ENCODE results near the gene BLOC1S5.
A peak's percentile ranks its signal among the peaks of the same experiment; 100 is the strongest.
"Not testable (repeated sequence)": the region's sequence is repeated elsewhere in the genome, so short reads cannot be mapped to it uniquely, and the experiment has no call there.

Gene BLOC1S5

DNA sequence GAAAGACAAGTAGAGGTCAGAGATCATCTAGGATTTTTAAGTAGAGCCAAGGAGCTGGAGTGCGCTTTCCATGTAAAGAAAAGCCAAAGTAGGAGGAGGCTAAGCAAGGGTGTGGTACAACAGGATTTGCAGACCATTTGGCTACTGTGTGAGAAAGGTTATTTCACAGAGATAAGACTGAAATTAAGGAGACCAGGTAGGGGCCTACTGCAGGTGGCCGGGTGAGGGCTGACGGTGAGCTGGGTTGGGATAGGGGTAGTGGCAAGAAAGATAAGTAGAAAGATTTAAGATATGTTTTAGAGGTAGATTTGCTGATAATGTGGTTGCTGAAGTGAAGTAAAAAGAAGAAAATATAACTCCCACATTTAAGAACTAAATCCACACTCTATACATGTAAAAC lies 3.8 kb downstream of the BLOC1S5 start:
- TF ChIP-seq, protein P1, sequence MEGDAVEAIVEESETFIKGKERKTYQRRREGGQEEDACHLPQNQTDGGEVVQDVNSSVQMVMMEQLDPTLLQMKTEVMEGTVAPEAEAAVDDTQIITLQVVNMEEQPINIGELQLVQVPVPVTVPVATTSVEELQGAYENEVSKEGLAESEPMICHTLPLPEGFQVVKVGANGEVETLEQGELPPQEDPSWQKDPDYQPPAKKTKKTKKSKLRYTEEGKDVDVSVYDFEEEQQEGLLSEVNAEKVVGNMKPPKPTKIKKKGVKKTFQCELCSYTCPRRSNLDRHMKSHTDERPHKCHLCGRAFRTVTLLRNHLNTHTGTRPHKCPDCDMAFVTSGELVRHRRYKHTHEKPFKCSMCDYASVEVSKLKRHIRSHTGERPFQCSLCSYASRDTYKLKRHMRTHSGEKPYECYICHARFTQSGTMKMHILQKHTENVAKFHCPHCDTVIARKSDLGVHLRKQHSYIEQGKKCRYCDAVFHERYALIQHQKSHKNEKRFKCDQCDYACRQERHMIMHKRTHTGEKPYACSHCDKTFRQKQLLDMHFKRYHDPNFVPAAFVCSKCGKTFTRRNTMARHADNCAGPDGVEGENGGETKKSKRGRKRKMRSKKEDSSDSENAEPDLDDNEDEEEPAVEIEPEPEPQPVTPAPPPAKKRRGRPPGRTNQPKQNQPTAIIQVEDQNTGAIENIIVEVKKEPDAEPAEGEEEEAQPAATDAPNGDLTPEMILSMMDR (IDR thresholded peaks at IDR 0.05; ENCODE audit: extremely low read depth, missing control alignments) = no peak

DNA sequence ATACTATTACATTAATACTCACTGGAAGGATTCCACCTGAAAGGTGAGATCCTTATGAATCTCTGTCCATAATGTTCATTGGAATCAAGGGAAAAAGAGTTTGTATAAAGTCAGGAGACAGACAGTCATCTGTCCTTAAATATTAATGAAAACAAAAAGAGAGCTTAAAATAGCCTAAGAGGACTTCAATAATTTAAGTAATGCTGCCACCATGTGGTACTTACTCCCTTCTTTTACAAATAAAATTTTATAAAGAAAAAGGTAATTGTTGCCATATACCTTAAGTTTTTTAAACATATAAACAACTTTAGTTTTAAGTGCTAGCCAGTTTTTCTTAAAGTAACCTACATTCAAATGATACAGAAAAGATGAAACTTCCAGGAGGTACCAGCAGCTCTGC lies 5.1 kb downstream of the BLOC1S5 start:
- peak; percentile 17 for DNase-seq (ENCODE audit: low spot score)
- TF ChIP-seq, protein P1 (IDR thresholded peaks at IDR 0.05; ENCODE audit: extremely low read depth, missing control alignments) = no peak

More for the DNA sequence above, 3.8 kb downstream of the BLOC1S5 start:
- no peak for DNase-seq (ENCODE audit: low spot score)

DNA sequence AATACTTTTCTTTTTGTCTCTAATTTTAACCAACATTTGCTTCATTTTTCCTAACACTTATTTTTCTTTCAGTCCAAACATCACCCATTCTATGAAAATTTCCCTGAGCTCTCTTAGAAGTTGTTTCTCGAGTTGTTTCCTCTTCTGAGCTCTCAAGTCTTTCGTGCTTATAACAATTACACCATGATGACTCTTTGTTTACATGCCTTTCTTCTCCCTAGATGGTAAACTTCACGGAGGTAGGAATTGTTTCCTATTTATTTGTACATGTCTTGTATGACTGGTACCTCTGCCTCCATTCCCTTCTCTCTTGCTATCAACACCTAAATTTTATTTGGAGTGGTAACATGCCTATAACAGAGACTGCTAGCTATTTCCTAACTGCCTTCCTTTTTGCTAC lies 6.4 kb downstream of the BLOC1S5 start:
- no peak for DNase-seq (ENCODE audit: low spot score)
- TF ChIP-seq, protein P1 (IDR thresholded peaks at IDR 0.05; ENCODE audit: extremely low read depth, missing control alignments) = no peak

DNA sequence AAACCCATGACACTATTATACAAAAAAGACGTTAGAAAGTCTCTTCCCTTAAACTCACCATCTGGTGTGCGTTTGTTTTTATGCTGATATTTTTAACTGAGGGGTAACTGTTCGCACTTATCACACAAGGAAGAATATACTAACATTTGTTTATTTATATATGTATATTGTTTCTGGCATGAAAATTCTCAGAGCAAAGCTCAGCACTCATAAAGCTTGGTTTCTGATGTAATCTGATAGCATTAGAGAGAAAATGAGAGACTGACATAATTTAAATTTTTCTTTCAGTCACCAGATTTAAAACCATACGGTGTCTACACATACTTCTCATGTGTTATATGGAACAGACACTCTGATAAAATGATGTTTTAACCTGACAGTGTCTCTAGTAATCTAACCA lies 6.9 kb downstream of the BLOC1S5 start:
- TF ChIP-seq, protein P1 (IDR thresholded peaks at IDR 0.05; ENCODE audit: extremely low read depth, missing control alignments) = no peak
- no peak for DNase-seq (ENCODE audit: low spot score)

DNA sequence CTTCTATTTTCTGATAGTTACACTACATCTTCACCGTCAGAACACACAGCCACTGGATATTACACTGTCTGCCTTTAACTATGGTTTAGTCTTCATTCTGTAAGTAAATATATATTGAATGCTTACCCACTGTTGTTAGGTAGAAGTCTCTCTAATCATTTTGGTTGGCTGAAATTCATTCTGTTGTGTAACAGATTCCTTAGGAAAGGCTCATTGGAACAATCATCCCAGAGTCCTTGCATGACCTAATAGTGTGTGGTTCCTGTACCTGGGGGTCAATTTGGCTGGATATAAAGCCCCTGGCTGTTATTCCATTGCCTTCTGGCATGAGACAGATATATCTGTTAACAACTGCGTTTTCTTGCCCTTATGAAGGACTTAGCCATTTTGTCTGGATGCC lies 9.9 kb downstream of the BLOC1S5 start:
- no peak for DNase-seq (ENCODE audit: low spot score)
- TF ChIP-seq, protein P1 (IDR thresholded peaks at IDR 0.05; ENCODE audit: extremely low read depth, missing control alignments) = no peak

DNA sequence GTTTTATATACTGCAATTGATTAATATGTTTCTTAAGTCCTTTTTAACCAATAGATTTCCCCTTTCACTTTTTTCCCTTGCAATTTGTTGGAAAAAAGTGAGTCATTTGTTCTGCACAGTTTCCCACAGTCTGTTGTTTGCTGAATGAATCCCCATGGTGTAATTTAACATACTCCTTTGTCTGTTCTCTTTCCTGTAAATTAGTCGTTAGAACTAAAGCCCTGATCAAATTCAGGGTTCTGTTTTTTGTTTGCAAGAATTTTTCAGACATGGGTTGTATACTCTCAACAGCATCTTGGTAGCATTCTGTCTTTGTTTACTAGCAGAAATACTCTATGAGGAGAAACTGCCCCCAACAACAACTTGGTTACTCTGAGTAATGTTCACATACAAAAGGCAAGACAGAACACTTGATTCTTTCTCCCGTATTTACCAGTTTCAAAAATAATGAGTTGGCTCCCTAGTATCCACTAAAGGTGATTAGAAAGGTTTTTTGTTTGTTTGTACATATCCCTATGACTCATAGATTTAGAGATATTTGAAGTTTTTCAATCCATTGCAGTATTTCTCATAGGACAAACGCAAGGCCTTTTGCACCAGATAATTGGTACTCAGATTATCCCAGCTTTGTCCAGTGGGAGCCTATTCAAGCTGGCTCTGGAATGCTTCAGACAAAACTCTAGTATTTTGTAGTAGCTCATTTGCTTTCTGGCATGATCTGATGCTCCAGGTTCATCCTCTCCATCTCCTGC lies 16.5 kb downstream of the BLOC1S5 start:
- DNase-seq (ENCODE audit: low spot score) = no peak
- TF ChIP-seq, protein P1 (IDR thresholded peaks at IDR 0.05; ENCODE audit: extremely low read depth, missing control alignments) = no peak

DNA sequence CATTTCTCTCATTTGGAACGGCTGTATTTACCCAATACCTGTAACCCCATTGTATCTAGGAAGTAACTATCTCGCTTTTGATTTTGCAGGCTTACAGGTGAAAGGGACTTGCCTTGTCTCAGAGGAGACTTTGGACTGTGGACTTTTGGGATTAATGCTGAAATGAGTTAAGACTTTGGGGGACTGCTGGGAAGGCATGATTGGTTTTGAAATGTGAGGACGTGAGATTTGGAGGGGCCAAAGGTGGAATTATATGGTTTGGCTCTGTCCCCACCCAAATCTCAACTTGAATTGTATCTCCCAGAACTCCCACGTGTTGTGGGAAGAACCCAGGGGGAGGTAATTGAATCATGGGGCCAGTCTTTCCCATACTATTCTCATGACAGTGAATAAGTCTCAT lies 18.4 kb downstream of the BLOC1S5 start:
- not testable (repeated sequence) for DNase-seq (ENCODE audit: low spot score)

DNA sequence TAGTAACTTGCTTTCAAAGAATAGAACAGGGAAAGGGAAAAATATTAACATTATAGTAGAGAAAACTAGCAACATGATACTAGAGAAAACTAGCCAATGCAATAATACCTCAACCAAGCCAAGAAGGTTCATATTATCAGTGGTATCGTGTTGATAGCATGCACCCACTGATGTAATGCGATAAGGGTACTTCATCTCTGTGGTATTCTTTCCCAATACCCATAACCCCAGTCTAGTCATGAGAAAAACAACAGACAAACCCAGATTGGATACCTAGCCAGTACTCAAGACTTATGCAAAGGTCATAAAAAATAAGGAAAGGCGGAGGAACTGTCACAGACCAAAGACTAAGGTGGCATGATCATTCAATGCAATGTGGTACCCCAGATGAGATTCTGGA lies 21.0 kb downstream of the BLOC1S5 start:
- no peak for DNase-seq (ENCODE audit: low spot score)
- TF ChIP-seq, protein P1 (IDR thresholded peaks at IDR 0.05; ENCODE audit: extremely low read depth, missing control alignments) = no peak

Data from GM20000 (cell line).